Stimulated activated CD8-positive, alpha-beta memory T cell treated with anti-CD3 and anti-CD28 coated beads, Interleukin-15, amount 100 ng/mL, for 1 hour (primary cell): ENCODE results near the gene PLAC9.

Source experiments
- DNase-seq: peaks from one replicate; pipeline ENCODE4 v3.0.0-alpha.2; 2020; ENCODE audit warnings: low read depth

Gene PLAC9

GRCh38 chr10:80160361-80161320 is 28.1 kb downstream of the PLAC9 start:
- DNase-seq: no peak

GRCh38 chr10:80161321-80162083 is 29.0 kb downstream of the PLAC9 start:
- DNase-seq: no peak

GRCh38 chr10:80163741-80164341 is 31.3 kb downstream of the PLAC9 start:
- DNase-seq: no peak

- no peak for DNase-seq
Measured at GRCh38 chr10:80164596-80164995, 32.1 kb downstream of the PLAC9 start.

GRCh38 chr10:80165173-80165572 is 32.6 kb downstream of the PLAC9 start:
- no peak for DNase-seq

GRCh38 chr10:80166581-80167470 is 34.3 kb downstream of the PLAC9 start:
- DNase-seq: no peak

GRCh38 chr10:80167471-80168161 is 35.1 kb downstream of the PLAC9 start:
- no peak for DNase-seq

GRCh38 chr10:80168162-80168511 is 35.6 kb downstream of the PLAC9 start:
- no peak for DNase-seq

- DNase-seq: no peak
Measured at GRCh38 chr10:80168679-80169380, 36.3 kb downstream of the PLAC9 start.

GRCh38 chr10:80170026-80170425 is 37.5 kb downstream of the PLAC9 start:
- DNase-seq: no peak

- no peak for DNase-seq
Measured at GRCh38 chr10:80170641-80171040, 38.1 kb downstream of the PLAC9 start.

- DNase-seq: no peak
Measured at GRCh38 chr10:80171248-80171660, 38.7 kb downstream of the PLAC9 start.

GRCh38 chr10:80172896-80173295 is 40.4 kb downstream of the PLAC9 start:
- no peak for DNase-seq

- DNase-seq: no peak
Measured at GRCh38 chr10:80173466-80173865, 40.9 kb downstream of the PLAC9 start.

- no peak for DNase-seq
Measured at GRCh38 chr10:80174641-80175395, 42.3 kb downstream of the PLAC9 start.

GRCh38 chr10:80176526-80176925 is 44.0 kb downstream of the PLAC9 start:
- DNase-seq: no peak

GRCh38 chr10:80177781-80178636 is 45.5 kb downstream of the PLAC9 start:
- DNase-seq: no peak

GRCh38 chr10:80182986-80183385 is 50.5 kb downstream of the PLAC9 start:
- DNase-seq: no peak

GRCh38 chr10:80183436-80183835 is 50.9 kb downstream of the PLAC9 start:
- DNase-seq: no peak
